ENCODE results near the gene SV2C.

Gene SV2C

DNA sequence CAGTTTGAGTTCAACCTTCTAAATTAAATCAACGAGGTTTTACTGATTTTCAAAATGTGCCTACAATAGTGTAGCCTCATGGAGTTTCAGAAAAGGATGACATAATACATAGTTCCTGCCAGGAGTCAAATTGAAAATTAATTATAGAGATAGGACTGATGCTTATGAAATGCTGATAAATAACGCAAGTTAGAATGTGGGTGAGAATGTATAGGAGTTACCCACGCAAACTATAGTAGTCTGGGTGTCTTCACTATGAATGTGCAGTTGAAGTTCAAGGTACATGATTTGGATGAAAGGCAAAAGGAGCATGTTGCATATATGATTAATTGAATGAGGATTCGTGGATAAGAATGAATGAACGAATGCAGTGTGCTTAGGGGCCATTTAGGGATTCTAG is 95.7 kb downstream of the SV2C start:
- Histone ChIP-seq H3K36me3 (ENCODE audit: low read length) (no peaks in the 10 kb centered on the region), H3K27ac (ENCODE audit: low read depth, low read length) (no peak overlapping the region), H3K4me2 (ENCODE audit: low read depth, low read length, poor library complexity, severe bottlenecking) (no peak overlapping the region), H3K79me2 (ENCODE audit: insufficient read depth, low read length) (no peaks in the 10 kb centered on the region), H3K27me3 (ENCODE audit: low read length) (no peaks in the 10 kb centered on the region), H3F3A (ENCODE audit: insufficient read depth) (no peaks in the 10 kb centered on the region), H4K20me1 (ENCODE audit: low read depth, low read length) (no peaks in the 10 kb centered on the region), H2AFZ (ENCODE audit: low read depth, low read length, severe bottlenecking) (no peak overlapping the region), H3K9me3 (ENCODE audit: insufficient read depth, low read length) (no peaks in the 10 kb centered on the region), H3K4me3 (ENCODE audit: insufficient read depth, low read length, poor library complexity, severe bottlenecking) (no peak overlapping the region), H3K9me2 (replicated peaks; ENCODE audit: insufficient read depth, low read length) (no peaks in the 10 kb centered on the region), H3K9ac (ENCODE audit: low read length) (no peak overlapping the region)
- no peak for TF ChIP-seq CTCF (IDR thresholded peaks at IDR 0.05; ENCODE audit: insufficient read depth, low read length, poor library complexity, severe bottlenecking)
- TF ChIP-seq EZH2phosphoT487 (conservative IDR thresholded peaks at IDR 0.05; ENCODE audit: low read length): no peak

GRCh38 chr5:76180814-76181805 is 97.9 kb downstream of the SV2C start:
- Histone ChIP-seq H3K36me3 (ENCODE audit: low read length) (no peaks in the 10 kb centered on the region), H3K4me2 (ENCODE audit: low read depth, low read length, poor library complexity, severe bottlenecking) (no peak overlapping the region), H3K27ac (ENCODE audit: low read depth, low read length) (no peak overlapping the region), H4K20me1 (ENCODE audit: low read depth, low read length) (no peaks in the 10 kb centered on the region), H3K9me2 (replicated peaks; ENCODE audit: insufficient read depth, low read length) (no peaks in the 10 kb centered on the region), H3K9ac (ENCODE audit: low read length) (no peak overlapping the region), H3F3A (ENCODE audit: insufficient read depth) (no peaks in the 10 kb centered on the region), H3K4me3 (ENCODE audit: insufficient read depth, low read length, poor library complexity, severe bottlenecking) (no peak overlapping the region), H3K27me3 (ENCODE audit: low read length) (0 out of 2 replicates have a peak, but pooled peaks cover 2% of the 10 kb centered on the region), H3K9me3 (ENCODE audit: insufficient read depth, low read length) (no peaks in the 10 kb centered on the region), H3K79me2 (ENCODE audit: insufficient read depth, low read length) (no peaks in the 10 kb centered on the region), H2AFZ (ENCODE audit: low read depth, low read length, severe bottlenecking) (no peak overlapping the region)
- TF ChIP-seq CTCF (IDR thresholded peaks at IDR 0.05; ENCODE audit: insufficient read depth, low read length, poor library complexity, severe bottlenecking) (no peak), EZH2phosphoT487 (conservative IDR thresholded peaks at IDR 0.05; ENCODE audit: low read length) (no peak)

DNA sequence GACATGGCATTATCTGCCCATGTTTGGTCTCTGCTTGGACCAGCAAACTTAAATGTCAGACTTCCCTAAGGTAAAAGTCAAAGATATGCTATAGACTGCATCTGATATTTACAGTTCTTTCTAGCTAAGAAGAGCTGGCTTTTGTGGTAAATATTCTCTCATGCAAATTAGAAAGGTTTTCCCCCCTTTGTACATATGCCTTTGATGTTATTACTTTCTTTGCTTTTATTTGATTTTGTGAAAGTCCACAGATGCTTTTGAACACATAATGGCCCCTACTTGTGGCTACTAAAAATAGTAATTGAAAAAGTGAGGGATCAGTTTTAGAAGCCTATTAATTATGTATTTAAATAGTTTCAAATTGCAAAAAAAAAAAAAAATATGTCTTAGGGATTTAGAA is 104.2 kb downstream of the SV2C start:
- Histone ChIP-seq H3K27ac (ENCODE audit: low read depth, low read length) (no peak overlapping the region), H3K9me2 (replicated peaks; ENCODE audit: insufficient read depth, low read length) (no peaks in the 10 kb centered on the region), H4K20me1 (ENCODE audit: low read depth, low read length) (no peaks in the 10 kb centered on the region), H3K27me3 (ENCODE audit: low read length) (0 out of 2 replicates have a peak, but pooled peaks cover 2% of the 10 kb centered on the region), H2AFZ (ENCODE audit: low read depth, low read length, severe bottlenecking) (no peak overlapping the region), H3K4me2 (ENCODE audit: low read depth, low read length, poor library complexity, severe bottlenecking) (no peak overlapping the region), H3K36me3 (ENCODE audit: low read length) (no peaks in the 10 kb centered on the region), H3K4me3 (ENCODE audit: insufficient read depth, low read length, poor library complexity, severe bottlenecking) (no peak overlapping the region), H3K9me3 (ENCODE audit: insufficient read depth, low read length) (no peaks in the 10 kb centered on the region), H3F3A (ENCODE audit: insufficient read depth) (no peaks in the 10 kb centered on the region), H3K79me2 (ENCODE audit: insufficient read depth, low read length) (no peaks in the 10 kb centered on the region), H3K9ac (ENCODE audit: low read length) (no peak overlapping the region)
- TF ChIP-seq CTCF (IDR thresholded peaks at IDR 0.05; ENCODE audit: insufficient read depth, low read length, poor library complexity, severe bottlenecking) (no peak), EZH2phosphoT487 (conservative IDR thresholded peaks at IDR 0.05; ENCODE audit: low read length) (no peak)

Data from SU-DHL-6 (cell line).